Coronary artery (tissue), 2 donors: Measurements from ENCODE around the gene C6orf62.
"Not testable (repeated sequence)": the region's sequence is repeated elsewhere in the genome, so short reads cannot be mapped to it uniquely, and the experiment has no call there.

Experiments used
- DNase-seq: peaks from one replicate; pipeline ENCODE4 v3.0.0-alpha.2; 2017; ENCODE audit warnings: low spot score
- H3K27ac ChIP-seq, 2 donors: fragments of 200-600 bp; sonication (generic); one replicate each; pipeline ENCODE4 v1.5.1; 2016 to 2019
- H3K4me3 ChIP-seq: fragments of 200-600 bp; sonication (generic); 2 replicates; pipeline ENCODE4 v1.5.1; 2016; ENCODE audit warnings: mild to moderate bottlenecking, moderate library complexity
- CTCF ChIP-seq: fragments of 200-600 bp; sonication (generic); IDR thresholded peaks from one replicate; pipeline ENCODE4 v1.5.1; 2019; ENCODE audit warnings: antibody characterized with exemption

Gene C6orf62

GRCh38 chr6:24719125-24719971 lies at the start of gene C6orf62:
C6orf62 (minus strand) TSS chr6:24719154; CDS start chr6:24718668, 486 bp downstream.
- no peak for TF ChIP-seq CTCF
- no peak for DNase-seq
- Histone ChIP-seq H3K27ac (peak within 1 kb of the TSS; percentile 98 to 99), H3K4me3 (peak within 1 kb of the TSS; percentile 95)

DNA sequence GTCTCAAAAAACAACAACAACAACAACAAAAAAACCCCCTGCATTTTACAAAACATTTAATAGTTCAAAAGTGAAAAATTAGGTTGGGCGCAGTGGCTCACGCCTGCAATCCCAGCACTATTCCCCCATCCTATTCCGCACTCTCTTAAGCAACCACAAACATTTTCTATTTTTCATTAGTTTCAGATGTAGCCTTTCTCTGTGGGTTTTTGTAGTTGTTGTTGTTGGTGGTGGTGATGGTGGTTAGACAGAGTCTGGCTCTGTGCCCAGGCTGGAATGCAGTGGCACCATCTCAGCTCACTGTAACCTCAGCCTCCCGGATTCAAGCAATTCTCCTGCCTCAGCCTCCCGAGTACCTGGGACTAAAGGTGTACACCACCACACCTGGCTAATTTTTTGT lies 49.4 kb upstream of the C6orf62 start:
- DNase-seq = no peak
- TF ChIP-seq CTCF = no peak
- H3K27ac ChIP-seq = no peak overlapping the region
- no peak overlapping the region for H3K4me3 ChIP-seq

- DNase-seq = no peak
- H3K4me3 ChIP-seq = no peak overlapping the region
- TF ChIP-seq CTCF = no peak
- no peak overlapping the region for H3K27ac ChIP-seq
Observed at GRCh38 chr6:24766680-24767462, 47.9 kb upstream of the C6orf62 start.

- not testable (repeated sequence) for H3K27ac ChIP-seq
Observed at GRCh38 chr6:24765968-24766367, 47.0 kb upstream of the C6orf62 start.

GRCh38 chr6:24764833-24765828 lies 46.2 kb upstream of the C6orf62 start:
- not testable (repeated sequence) for DNase-seq, H3K4me3 ChIP-seq, H3K27ac ChIP-seq

More at GRCh38 chr6:24765968-24766367, 47.0 kb upstream of the C6orf62 start:
- H3K4me3 ChIP-seq, DNase-seq: not testable (repeated sequence)

- no peak for DNase-seq
- no peak for TF ChIP-seq CTCF
- H3K27ac ChIP-seq = no peak overlapping the region
- H3K4me3 ChIP-seq = no peak overlapping the region
Observed at GRCh38 chr6:24763578-24763977, 44.6 kb upstream of the C6orf62 start.

DNA sequence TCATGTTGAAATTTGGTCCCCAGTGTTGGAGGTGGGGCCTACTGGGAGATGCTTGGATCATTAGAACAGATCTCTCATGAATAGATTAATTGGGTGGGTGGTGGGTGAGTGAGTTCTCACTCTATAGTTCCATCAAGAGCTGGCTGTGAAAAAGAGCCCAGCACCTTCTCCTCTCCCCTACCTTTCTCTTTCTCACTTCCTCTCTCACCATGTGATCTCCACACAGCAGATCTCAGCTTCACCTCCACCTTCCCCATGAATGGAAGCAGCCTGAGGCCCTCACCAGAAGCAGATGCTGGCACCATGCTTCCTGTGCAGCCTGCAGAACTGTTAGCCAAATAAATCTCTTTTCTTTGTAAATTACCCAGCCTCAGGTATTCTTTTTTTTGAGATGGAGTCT lies 42.9 kb upstream of the C6orf62 start:
- no peak overlapping the region for H3K4me3 ChIP-seq
- H3K27ac ChIP-seq = no peak overlapping the region
- no peak for TF ChIP-seq CTCF
- no peak for DNase-seq
